HepG2 (cell line): Measurements from ENCODE around the gene FBXL12. TPM values are rescaled to one million over a fixed set of nuclear protein-coding genes. Genes with fewer than 3 reads are reported as not detected.

Source experiments
- MED1 ChIP-seq: sonication (generic); formaldehyde crosslinking; IDR thresholded peaks from 2 replicates; pipeline ENCODE4 v1.4.0; 2020; ENCODE audit warnings: missing genetic modification reagents
- MLLT10 ChIP-seq: sonication (generic); formaldehyde crosslinking; IDR thresholded peaks from 2 replicates; pipeline ENCODE4 v1.4.0; 2020; ENCODE audit warnings: missing genetic modification reagents
- NCOA1 ChIP-seq: sonication (generic); formaldehyde crosslinking; IDR thresholded peaks from 2 replicates; pipeline ENCODE4 v1.9.0; 2021; ENCODE audit warnings: missing genetic modification reagents
- RAD51 ChIP-seq: fragments of 450-650 bp; IDR thresholded peaks from 2 replicates; pipeline ENCODE4 v1.6.1; 2016; ENCODE audit warnings: borderline replicate concordance
- SKI ChIP-seq: fragments of 450-650 bp; IDR thresholded peaks from one replicate; pipeline ENCODE4 v1.6.1; 2018; ENCODE audit warnings: mild to moderate bottlenecking; ENCODE audit not compliant: partially characterized antibody
- SNRNP70 ChIP-seq: fragments of 200-400 bp; formaldehyde crosslinking; IDR thresholded peaks from 2 replicates; pipeline ENCODE4 v1.6.1; 2017; ENCODE audit warnings: mild to moderate bottlenecking, low read depth, low read length, moderate library complexity
- SOX13 ChIP-seq, 3 experiments: fragments of 450-650 bp in 1 of 3; sonication (generic) in 1 of 3; formaldehyde crosslinking in 1 of 3; IDR thresholded peaks in 2 of 3; conservative IDR thresholded peaks in 1 of 3; 2 replicates each; pipeline versions ENCODE4 v1.5.0 to v1.6.1; 2016 to 2020; ENCODE audit warnings: antibody characterized with exemption in 1 of 3, mild to moderate bottlenecking in 1 of 3, missing compliant biosample characterization in 1 of 3, missing genetic modification reagents in 1 of 3, moderate library complexity in 1 of 3
- SOX5 ChIP-seq: IDR thresholded peaks from 2 replicates; pipeline ENCODE4 v1.6.1; 2016; ENCODE audit warnings: borderline replicate concordance
- SPEN ChIP-seq: sonication (generic); formaldehyde crosslinking; IDR thresholded peaks from 2 replicates; pipeline ENCODE4 v1.5.1; 2020; ENCODE audit warnings: low read depth, mild to moderate bottlenecking, missing genetic modification reagents
- ZNF234 ChIP-seq: sonication (generic); formaldehyde crosslinking; conservative IDR thresholded peaks from 2 replicates; pipeline ENCODE4 v1.5.1; 2020; ENCODE audit warnings: mild to moderate bottlenecking, missing genetic modification reagents
- ZNF251 ChIP-seq: sonication (generic); formaldehyde crosslinking; IDR thresholded peaks from 2 replicates; pipeline ENCODE4 v1.9.0; 2021; ENCODE audit warnings: mild to moderate bottlenecking, missing genetic modification reagents
- ZNF34 ChIP-seq: sonication (generic); formaldehyde crosslinking; IDR thresholded peaks from 2 replicates; pipeline ENCODE4 v1.4.0; 2020; ENCODE audit warnings: mild to moderate bottlenecking, missing genetic modification reagents, borderline replicate concordance
- polyA plus RNA-seq, 8 experiments: library from polyadenylated mRNA; depleted of rRNA in 3 of 8; stranded (reverse) in 7 of 8; unstranded in 1 of 8; fragments of >200 nt; fragmentation: Illumina TruSeq in 4 of 8; extraction: Trizol in 4 of 8; gene quantifications; 2 replicates each; pipeline versions ENCODE4 v1.2.1 to v1.2.3, GENCODE V29; 2011 to 2016; ENCODE audit warnings: low read depth in 4 of 8, missing spikeins in 1 of 8, mixed read lengths in 1 of 8; ENCODE audit not compliant: insufficient read depth in 1 of 8
- total RNA-seq, 5 experiments: library from RNA; depleted of rRNA; stranded (reverse); fragments of >200 nt; fragmentation: Illumina TruSeq; extraction: Trizol; gene quantifications; 2 replicates each; pipeline ENCODE4 v1.2.3, GENCODE V29; 2016; ENCODE audit warnings: low read depth in 1 of 5
- TF ChIP-seq, protein P1 (sequence below): sonication (generic); formaldehyde crosslinking; IDR thresholded peaks from 2 replicates; pipeline ENCODE4 v1.9.0; 2021; ENCODE audit warnings: missing genetic modification reagents, borderline replicate concordance
- TF ChIP-seq, protein P2 (sequence below): sonication (generic); formaldehyde crosslinking; IDR thresholded peaks from 2 replicates; pipeline ENCODE4 v1.8.1; 2023; ENCODE audit warnings: missing genetic modification reagents, mild to moderate bottlenecking, borderline replicate concordance
- TF ChIP-seq, protein P3 (sequence below): sonication (generic); formaldehyde crosslinking; IDR thresholded peaks from 2 replicates; pipeline ENCODE4 v1.5.0; 2020; ENCODE audit warnings: mild to moderate bottlenecking, missing genetic modification reagents
- TF ChIP-seq, protein P4 (sequence below): sonication (generic); formaldehyde crosslinking; IDR thresholded peaks from 2 replicates; pipeline ENCODE4 v1.8.0; 2022; ENCODE audit warnings: missing genetic modification reagents, mild to moderate bottlenecking, moderate library complexity, borderline replicate concordance
- TF ChIP-seq, protein P5 (sequence below): sonication (generic); formaldehyde crosslinking; IDR thresholded peaks from 2 replicates; pipeline ENCODE4 v1.8.0; 2023; ENCODE audit warnings: mild to moderate bottlenecking, missing genetic modification reagents
- TF ChIP-seq, protein P6 (sequence below): sonication (generic); formaldehyde crosslinking; IDR thresholded peaks from 2 replicates; pipeline ENCODE4 v1.4.0; 2020; ENCODE audit warnings: missing genetic modification reagents

Gene FBXL12
- total and polyA plus RNA-seq, 2 of the 13 experiments (the other 11 are each of a cell fraction or from before 2014, with no cell fraction given), result 20.4 to 23.1 TPM

DNA sequence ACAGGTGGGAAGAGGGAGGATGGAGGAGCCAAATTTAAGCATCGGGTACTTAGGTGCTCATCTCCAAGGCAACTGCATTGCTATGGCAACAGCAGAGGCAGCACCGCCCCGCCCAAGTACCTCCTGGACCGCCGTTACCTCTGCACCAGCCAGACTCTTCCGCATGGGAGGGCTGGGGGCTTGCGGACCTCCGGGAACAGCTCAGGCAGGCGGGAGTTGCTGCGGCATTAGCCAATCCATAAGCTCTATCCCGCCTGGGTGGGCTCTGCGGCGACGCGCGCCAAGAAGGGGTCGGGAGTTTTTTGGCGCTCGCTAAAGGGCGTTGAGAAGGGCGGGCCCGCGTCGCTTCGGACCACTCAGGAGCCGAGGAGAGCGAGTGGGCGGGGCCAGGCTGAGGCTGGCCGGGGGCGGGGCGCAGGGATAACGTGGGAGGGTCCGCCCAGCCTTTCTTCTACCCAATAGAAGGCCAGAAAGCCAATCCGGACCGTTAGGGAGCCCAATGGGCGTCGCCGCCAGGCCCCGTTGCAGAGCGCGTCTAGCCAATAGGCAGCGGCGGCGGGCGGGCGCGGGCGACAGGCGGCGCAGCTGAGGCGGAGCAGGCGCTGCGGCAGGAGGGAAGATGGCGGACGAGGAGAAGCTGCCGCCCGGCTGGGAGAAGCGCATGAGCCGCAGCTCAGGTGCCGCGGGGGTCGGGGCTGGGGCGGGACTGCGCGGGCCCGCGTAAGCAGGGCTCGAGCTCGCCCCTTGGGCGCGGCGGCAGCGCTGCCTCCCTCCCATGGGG, 16.0 kb upstream of the FBXL12 start, which contains the start of gene PIN1 (continued):
- TF ChIP-seq SOX5 (CRISPR knock-in tag) (no peak), SOX13 (IDR thresholded peaks at IDR 0.05) (no peak), SOX13 (CRISPR knock-in tag; conservative IDR thresholded peaks at IDR 0.05 in 1 of 2, IDR thresholded peaks at IDR 0.05 in 1 of 2) (no peak), SKI (no peak), ZNF34 (CRISPR knock-in tag) (peak; percentile 83; the same call in 1 of the 2 replicates), ZNF234 (no peak), SPEN (CRISPR knock-in tag) (no peak; the same call in 1 of the 2 replicates), RAD51 (no peak), NCOA1 (CRISPR knock-in tag) (peak; percentile 24; the same call in 1 of the 2 replicates), SNRNP70 (no peak), MLLT10 (CRISPR knock-in tag) (no peak), MED1 (CRISPR knock-in tag) (no peak; the same call in 1 of the 2 replicates), ZNF251 (CRISPR knock-in tag) (no peak)
- TF ChIP-seq, protein P1, sequence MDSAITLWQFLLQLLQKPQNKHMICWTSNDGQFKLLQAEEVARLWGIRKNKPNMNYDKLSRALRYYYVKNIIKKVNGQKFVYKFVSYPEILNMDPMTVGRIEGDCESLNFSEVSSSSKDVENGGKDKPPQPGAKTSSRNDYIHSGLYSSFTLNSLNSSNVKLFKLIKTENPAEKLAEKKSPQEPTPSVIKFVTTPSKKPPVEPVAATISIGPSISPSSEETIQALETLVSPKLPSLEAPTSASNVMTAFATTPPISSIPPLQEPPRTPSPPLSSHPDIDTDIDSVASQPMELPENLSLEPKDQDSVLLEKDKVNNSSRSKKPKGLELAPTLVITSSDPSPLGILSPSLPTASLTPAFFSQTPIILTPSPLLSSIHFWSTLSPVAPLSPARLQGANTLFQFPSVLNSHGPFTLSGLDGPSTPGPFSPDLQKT (CRISPR knock-in tag), result no peak
- TF ChIP-seq, protein P2, sequence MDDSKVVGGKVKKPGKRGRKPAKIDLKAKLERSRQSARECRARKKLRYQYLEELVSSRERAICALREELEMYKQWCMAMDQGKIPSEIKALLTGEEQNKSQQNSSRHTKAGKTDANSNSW (CRISPR knock-in tag), result no peak; the same call in 1 of the 2 replicates
- TF ChIP-seq, protein P3, sequence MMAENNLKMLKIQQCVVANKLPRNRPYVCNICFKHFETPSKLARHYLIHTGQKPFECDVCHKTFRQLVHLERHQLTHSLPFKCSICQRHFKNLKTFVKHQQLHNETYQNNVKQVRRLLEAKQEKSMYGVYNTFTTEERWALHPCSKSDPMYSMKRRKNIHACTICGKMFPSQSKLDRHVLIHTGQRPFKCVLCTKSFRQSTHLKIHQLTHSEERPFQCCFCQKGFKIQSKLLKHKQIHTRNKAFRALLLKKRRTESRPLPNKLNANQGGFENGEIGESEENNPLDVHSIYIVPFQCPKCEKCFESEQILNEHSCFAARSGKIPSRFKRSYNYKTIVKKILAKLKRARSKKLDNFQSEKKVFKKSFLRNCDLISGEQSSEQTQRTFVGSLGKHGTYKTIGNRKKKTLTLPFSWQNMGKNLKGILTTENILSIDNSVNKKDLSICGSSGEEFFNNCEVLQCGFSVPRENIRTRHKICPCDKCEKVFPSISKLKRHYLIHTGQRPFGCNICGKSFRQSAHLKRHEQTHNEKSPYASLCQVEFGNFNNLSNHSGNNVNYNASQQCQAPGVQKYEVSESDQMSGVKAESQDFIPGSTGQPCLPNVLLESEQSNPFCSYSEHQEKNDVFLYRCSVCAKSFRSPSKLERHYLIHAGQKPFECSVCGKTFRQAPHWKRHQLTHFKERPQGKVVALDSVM, result no peak
- TF ChIP-seq, protein P4, sequence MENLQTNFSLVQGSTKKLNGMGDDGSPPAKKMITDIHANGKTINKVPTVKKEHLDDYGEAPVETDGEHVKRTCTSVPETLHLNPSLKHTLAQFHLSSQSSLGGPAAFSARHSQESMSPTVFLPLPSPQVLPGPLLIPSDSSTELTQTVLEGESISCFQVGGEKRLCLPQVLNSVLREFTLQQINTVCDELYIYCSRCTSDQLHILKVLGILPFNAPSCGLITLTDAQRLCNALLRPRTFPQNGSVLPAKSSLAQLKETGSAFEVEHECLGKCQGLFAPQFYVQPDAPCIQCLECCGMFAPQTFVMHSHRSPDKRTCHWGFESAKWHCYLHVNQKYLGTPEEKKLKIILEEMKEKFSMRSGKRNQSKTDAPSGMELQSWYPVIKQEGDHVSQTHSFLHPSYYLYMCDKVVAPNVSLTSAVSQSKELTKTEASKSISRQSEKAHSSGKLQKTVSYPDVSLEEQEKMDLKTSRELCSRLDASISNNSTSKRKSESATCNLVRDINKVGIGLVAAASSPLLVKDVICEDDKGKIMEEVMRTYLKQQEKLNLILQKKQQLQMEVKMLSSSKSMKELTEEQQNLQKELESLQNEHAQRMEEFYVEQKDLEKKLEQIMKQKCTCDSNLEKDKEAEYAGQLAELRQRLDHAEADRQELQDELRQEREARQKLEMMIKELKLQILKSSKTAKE (CRISPR knock-in tag), result no peak
- TF ChIP-seq, protein P5, sequence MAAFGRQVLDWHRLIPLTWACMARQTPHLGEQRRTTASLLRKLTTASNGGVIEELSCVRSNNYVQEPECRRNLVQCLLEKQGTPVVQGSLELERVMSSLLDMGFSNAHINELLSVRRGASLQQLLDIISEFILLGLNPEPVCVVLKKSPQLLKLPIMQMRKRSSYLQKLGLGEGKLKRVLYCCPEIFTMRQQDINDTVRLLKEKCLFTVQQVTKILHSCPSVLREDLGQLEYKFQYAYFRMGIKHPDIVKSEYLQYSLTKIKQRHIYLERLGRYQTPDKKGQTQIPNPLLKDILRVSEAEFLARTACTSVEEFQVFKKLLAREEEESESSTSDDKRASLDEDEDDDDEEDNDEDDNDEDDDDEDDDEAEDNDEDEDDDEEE (CRISPR knock-in tag), result no peak
- TF ChIP-seq, protein P6, sequence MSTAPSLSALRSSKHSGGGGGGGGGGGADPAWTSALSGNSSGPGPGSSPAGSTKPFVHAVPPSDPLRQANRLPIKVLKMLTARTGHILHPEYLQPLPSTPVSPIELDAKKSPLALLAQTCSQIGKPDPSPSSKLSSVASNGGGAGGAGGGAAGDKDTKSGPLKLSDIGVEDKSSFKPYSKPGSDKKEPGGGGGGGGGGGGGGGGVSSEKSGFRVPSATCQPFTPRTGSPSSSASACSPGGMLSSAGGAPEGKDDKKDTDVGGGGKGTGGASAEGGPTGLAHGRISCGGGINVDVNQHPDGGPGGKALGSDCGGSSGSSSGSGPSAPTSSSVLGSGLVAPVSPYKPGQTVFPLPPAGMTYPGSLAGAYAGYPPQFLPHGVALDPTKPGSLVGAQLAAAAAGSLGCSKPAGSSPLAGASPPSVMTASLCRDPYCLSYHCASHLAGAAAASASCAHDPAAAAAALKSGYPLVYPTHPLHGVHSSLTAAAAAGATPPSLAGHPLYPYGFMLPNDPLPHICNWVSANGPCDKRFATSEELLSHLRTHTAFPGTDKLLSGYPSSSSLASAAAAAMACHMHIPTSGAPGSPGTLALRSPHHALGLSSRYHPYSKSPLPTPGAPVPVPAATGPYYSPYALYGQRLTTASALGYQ (CRISPR knock-in tag), result no peak
